Kidney tubule cell (primary cell): ENCODE data around the gene CTDNEP1.
A peak's percentile ranks its signal among the peaks of the same experiment; 100 is the strongest.

ENCODE experiments used
- DNase-seq: peaks from one replicate; pipeline ENCODE4 v3.0.0-alpha.2; 2018; ENCODE audit warnings: low spot score

The CTDNEP1 gene

DNA sequence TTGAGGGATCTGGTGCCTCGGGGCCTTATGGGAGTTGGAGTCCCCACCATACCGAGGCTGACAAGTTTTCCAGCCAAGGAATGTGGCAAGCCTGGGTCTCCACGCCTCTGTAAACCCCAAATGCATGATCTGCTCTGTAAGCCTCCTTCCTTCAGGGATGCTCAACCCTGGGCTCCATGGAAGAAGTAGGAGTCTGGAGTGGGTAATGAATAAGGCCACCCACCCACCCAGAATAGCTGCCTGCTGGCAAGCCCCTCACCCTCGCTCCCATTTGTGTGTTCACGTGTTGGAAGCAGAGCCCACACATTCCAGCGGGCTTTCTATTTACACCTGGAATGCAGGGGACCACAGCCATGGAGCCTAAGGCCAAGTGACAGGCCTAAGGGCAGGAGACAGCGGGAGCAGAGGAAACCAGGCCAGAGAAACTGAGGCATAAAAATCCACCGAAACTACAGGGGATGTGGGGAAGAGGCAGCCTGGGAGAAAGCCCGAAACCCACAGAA is 36.3 kb downstream of the CTDNEP1 start:
- DNase-seq, result no peak

GRCh38 chr17:7214300-7215135 is 37.0 kb downstream of the CTDNEP1 start:
- peak; percentile 94 for DNase-seq

GRCh38 chr17:7213895-7214299 is 37.6 kb downstream of the CTDNEP1 start:
- peak; percentile 74 for DNase-seq

- no peak for DNase-seq
Measured at GRCh38 chr17:7211491-7212273, 39.9 kb downstream of the CTDNEP1 start.

GRCh38 chr17:7208754-7209460 is 42.6 kb downstream of the CTDNEP1 start:
- no peak for DNase-seq

DNA sequence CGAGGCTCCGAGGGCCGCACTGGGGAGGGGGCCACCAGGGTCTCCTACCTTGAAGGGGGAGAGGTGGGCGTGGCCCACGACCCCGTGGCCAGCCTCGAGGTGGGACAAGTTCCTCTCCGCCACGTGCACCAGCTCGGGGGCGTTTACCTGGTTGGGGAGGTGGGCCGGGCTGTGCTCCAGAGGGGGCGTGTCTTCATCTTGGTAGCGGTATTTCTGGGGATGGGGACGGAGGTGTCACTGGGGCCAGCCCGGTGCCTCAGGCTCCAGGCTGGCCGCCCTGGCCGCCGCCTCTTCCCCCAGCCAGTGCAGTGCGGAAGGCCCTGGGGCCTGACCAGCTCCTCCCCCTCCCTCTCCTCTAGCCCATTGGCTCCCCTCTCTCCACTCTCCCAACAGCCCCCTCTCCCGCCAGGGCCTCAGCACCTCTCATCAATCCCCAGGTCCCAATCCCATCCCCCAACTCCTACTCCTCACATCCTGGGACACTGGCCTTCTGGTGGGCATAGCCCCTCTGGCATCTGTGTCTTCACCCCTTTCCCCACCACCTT is 43.4 kb downstream of the CTDNEP1 start:
- DNase-seq, result no peak

GRCh38 chr17:7207120-7208001 is 44.2 kb downstream of the CTDNEP1 start:
- DNase-seq, result no peak

GRCh38 chr17:7205561-7205960 is 46.0 kb downstream of the CTDNEP1 start:
- no peak for DNase-seq

DNA sequence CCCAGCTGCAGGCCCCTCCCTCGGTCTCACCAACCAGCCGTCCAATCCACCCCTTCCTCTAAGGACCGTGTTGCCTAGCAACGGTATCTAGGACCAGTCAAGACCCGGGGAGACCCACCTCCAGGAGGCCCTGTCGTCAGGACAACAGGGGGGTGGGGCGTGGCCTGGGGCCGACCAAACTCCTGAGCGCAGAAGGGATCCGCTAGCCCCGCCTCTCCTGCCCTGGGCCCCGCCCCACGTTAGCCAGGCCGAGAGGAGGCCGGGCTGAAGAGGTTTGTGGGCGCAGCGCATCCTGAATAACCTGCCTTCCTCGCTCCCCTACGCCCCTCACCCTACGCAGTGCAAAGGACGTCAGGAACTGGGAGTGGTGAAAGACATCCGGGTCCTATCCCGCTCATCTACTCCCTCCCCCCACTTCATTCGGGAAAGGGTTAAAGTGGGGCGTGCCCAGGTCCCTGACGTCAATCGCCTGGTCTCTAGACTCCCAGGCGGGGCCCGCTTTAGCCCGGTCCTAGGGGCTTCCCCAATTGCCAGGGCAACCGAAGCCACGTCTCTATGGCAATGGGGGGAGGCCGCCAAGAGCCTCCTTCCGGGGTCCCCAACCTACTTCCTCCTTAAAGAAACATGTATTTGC is 46.6 kb downstream of the CTDNEP1 start:
- peak; percentile 31 for DNase-seq

DNA sequence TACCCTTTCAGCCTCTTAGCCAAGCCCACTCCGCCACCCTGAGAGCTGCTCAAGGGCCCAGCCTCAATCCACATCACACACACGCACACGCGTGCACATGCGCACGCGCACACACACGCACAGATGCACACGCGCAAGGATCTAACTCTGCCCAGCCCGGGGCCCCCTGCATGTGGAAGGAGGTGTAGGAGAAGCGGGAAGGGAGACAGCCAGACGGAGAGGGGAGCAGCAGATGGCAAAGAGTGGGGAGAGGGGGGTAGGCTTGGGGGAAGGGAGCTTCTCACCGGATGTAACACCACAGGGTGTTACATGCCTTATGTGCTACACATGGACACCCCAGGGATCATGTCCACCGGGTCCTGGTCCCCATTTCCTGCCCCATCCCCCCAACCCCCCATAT is 47.2 kb downstream of the CTDNEP1 start:
- DNase-seq, result no peak

- DNase-seq, result no peak
Measured at GRCh38 chr17:7203391-7203790, 48.1 kb downstream of the CTDNEP1 start.

- no peak for DNase-seq
Measured at GRCh38 chr17:7196651-7197401, 54.7 kb downstream of the CTDNEP1 start.

DNA sequence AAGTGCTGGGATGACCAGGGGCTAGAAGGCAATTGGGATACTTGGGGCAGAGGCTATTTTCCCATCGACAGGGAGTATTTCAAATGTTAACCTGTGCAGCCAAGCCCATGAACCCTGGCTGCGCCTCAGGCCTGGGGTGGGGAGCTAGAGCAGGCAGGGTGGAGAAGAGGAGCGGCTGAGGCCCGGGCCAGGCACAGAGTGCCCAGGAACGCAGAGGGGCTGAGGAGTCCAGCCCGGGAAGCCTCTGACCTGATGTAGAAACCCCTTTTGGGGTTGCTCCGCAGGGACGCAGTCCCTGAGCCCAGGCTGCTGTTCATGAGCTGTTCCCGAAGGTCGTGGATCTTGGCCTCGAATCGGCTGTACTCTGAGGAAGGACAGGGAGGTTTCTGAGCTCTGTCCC is 55.6 kb downstream of the CTDNEP1 start:
- no peak for DNase-seq
